ENCODE data around the gene PDIA6. TPM values are rescaled to one million over a fixed set of nuclear protein-coding genes. Genes with fewer than 3 reads are reported as not detected.

The PDIA6 gene
- total RNA-seq, 1 experiment from 2014 or later, result 314 TPM

DNA sequence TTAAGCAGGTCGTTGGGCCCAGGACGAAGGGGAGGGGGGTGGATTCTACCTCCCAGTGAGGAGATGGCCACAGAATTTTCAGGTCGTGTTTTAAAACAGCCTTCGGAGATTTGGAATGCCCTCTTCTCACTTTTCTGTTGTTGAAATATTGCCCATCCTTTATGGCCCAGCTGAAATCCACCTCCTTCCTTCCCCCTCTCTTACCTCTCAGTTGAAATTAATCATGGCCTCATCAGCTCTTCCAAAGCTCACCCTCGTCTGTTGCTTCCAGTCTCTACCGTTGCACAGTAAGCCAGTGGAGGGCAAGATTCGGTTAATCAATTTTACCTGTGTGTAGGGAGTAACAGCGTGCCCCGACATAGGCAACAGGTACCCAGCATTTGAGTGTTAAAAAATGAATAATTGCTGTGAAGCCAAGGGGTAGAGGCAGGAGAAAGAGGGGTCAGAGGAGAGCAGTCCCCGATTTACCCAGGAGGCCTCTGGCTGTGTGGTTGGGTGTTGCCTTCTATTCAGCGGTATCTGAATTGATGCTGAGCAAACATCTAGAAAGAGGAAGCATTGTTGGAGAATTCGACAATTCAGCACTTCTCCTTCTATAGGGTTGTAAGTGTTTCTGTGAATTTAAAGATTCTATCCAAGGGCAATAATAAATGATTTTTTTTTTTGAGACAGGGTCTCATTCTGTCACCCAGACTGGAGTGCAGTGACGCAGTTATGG, 8.6 kb upstream of the PDIA6 start:
- CTCF ChIA-PET, result interaction anchor here (0.6 kb wide), 1 partner anchor 12 kb away, joined by 8 read pairs; no protein-coding TSS in a partner anchor
- TF ChIP-seq EZH2 (IDR thresholded peaks at IDR 0.05; ENCODE audit: borderline replicate concordance, low read depth, low read length, poor library complexity, severe bottlenecking), result no peak
- TF ChIP-seq, protein P1, sequence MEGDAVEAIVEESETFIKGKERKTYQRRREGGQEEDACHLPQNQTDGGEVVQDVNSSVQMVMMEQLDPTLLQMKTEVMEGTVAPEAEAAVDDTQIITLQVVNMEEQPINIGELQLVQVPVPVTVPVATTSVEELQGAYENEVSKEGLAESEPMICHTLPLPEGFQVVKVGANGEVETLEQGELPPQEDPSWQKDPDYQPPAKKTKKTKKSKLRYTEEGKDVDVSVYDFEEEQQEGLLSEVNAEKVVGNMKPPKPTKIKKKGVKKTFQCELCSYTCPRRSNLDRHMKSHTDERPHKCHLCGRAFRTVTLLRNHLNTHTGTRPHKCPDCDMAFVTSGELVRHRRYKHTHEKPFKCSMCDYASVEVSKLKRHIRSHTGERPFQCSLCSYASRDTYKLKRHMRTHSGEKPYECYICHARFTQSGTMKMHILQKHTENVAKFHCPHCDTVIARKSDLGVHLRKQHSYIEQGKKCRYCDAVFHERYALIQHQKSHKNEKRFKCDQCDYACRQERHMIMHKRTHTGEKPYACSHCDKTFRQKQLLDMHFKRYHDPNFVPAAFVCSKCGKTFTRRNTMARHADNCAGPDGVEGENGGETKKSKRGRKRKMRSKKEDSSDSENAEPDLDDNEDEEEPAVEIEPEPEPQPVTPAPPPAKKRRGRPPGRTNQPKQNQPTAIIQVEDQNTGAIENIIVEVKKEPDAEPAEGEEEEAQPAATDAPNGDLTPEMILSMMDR (conservative IDR thresholded peaks at IDR 0.05; ENCODE audit: low read depth, low read length), result no peak
- H3K27ac ChIP-seq (ENCODE audit: low read depth, low read length, poor library complexity, severe bottlenecking), result no peak overlapping the region
- intact Hi-C loops (cut with micrococcal nuclease; ENCODE audit: unreplicated experiment), result no loop called here
- H3K36me3 ChIP-seq (ENCODE audit: insufficient read depth, low read length, poor library complexity, severe bottlenecking), result no peaks in the 10 kb centered on the region
- H3K4me1 ChIP-seq (ENCODE audit: insufficient read depth, low read length, poor library complexity, severe bottlenecking), result no peaks in the 10 kb centered on the region
- H3K27me3 ChIP-seq (replicated peaks; ENCODE audit: insufficient read depth, low read depth, low read length, poor library complexity), result peaks cover 3% of the 10 kb centered on the region
- no peaks in the 10 kb centered on the region for H3K9me3 ChIP-seq (ENCODE audit: low read depth, low read length, poor library complexity, severe bottlenecking)
- no peak for DNase-seq (ENCODE audit: low spot score)
- no TSS peak for BruUV-seq (replicated peaks)
- POLR2A ChIA-PET (ENCODE audit: low non-redundant PET), result no interaction called here
- no peak overlapping the region for H3K4me3 ChIP-seq (ENCODE audit: low read depth, low read length, poor library complexity, severe bottlenecking)

DNA sequence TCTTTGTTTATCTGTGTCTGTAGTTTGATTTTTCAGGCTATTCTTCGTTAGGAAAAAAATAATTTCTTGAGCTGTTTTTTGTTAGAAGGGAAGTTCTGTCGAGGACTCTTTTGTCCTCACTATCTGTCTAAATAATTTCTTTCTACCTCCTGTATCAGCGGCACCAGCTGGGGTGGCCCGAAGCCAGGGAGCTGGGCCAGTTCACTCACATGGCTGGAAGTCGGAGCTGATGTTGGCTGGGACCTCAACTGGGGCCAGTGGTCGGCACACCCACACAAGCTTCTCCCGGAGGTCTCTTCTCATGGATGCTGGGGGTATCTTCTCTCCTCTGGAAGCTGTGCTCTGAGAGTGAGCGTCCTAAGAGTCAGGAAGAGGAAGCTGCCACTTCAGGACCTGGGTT, 8.0 kb upstream of the PDIA6 start:
- BruUV-seq (replicated peaks), result no TSS peak
- H3K4me3 ChIP-seq (ENCODE audit: low read depth, low read length, poor library complexity, severe bottlenecking), result no peak overlapping the region
- no peaks in the 10 kb centered on the region for H3K27me3 ChIP-seq (replicated peaks; ENCODE audit: insufficient read depth, low read depth, low read length, poor library complexity)
- intact Hi-C loops (cut with micrococcal nuclease; ENCODE audit: unreplicated experiment), result no loop called here
- no peaks in the 10 kb centered on the region for H3K9me3 ChIP-seq (ENCODE audit: low read depth, low read length, poor library complexity, severe bottlenecking)
- CTCF ChIA-PET, result interaction anchor here (0.6 kb wide), 1 partner anchor 12 kb away, joined by 8 read pairs; no protein-coding TSS in a partner anchor
- no peak overlapping the region for H3K27ac ChIP-seq (ENCODE audit: low read depth, low read length, poor library complexity, severe bottlenecking)
- POLR2A ChIA-PET (ENCODE audit: low non-redundant PET), result no interaction called here
- no peaks in the 10 kb centered on the region for H3K36me3 ChIP-seq (ENCODE audit: insufficient read depth, low read length, poor library complexity, severe bottlenecking)
- DNase-seq (ENCODE audit: low spot score), result no peak
- H3K4me1 ChIP-seq (ENCODE audit: insufficient read depth, low read length, poor library complexity, severe bottlenecking), result no peaks in the 10 kb centered on the region
- TF ChIP-seq, protein P1 (conservative IDR thresholded peaks at IDR 0.05; ENCODE audit: low read depth, low read length), result no peak
- TF ChIP-seq EZH2 (IDR thresholded peaks at IDR 0.05; ENCODE audit: borderline replicate concordance, low read depth, low read length, poor library complexity, severe bottlenecking), result no peak

DNA sequence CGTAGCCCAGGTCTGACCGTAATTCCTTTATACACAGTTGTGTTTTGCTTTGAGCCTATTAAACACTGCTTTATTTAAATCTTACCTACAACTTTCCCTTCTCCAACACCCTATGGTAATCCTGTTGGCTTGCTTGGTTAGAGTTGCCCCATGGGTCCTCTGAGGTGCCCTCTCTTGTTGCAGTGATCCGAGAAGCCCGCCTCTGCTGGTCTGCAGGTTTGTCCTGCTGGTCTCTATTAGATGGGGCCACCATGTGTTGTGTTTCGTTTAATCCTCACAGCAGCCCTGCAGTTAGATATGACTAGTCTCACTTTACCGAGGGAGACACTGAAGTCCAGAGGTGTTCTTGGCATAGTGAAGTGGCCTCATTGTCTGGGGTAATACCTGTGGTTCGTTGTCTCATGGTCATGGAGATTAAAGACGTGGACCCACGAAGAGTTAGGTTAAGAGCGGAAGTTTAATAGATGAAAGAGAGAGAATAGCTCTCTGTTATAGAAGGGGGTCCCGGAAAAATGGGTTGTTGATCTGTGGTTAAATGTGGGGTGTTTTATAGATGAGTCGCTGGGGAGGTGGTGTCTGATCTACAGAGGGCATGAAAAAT, 7.2 kb upstream of the PDIA6 start:
- Histone ChIP-seq H3K27me3 (replicated peaks; ENCODE audit: insufficient read depth, low read depth, low read length, poor library complexity) (no peaks in the 10 kb centered on the region), H3K36me3 (ENCODE audit: insufficient read depth, low read length, poor library complexity, severe bottlenecking) (no peaks in the 10 kb centered on the region), H3K27ac (ENCODE audit: low read depth, low read length, poor library complexity, severe bottlenecking) (no peak overlapping the region), H3K4me3 (ENCODE audit: low read depth, low read length, poor library complexity, severe bottlenecking) (no peak overlapping the region), H3K4me1 (ENCODE audit: insufficient read depth, low read length, poor library complexity, severe bottlenecking) (peaks cover under 1% of the 10 kb centered on the region), H3K9me3 (ENCODE audit: low read depth, low read length, poor library complexity, severe bottlenecking) (no peaks in the 10 kb centered on the region)
- CTCF ChIA-PET, result no interaction called here
- TF ChIP-seq, protein P1 (conservative IDR thresholded peaks at IDR 0.05; ENCODE audit: low read depth, low read length), result no peak
- TF ChIP-seq EZH2 (IDR thresholded peaks at IDR 0.05; ENCODE audit: borderline replicate concordance, low read depth, low read length, poor library complexity, severe bottlenecking), result no peak
- POLR2A ChIA-PET (ENCODE audit: low non-redundant PET), result no interaction called here
- intact Hi-C loops (cut with micrococcal nuclease; ENCODE audit: unreplicated experiment), result no loop called here
- BruUV-seq (replicated peaks), result no TSS peak
- no peak for DNase-seq (ENCODE audit: low spot score)

All from A673 (cell line).